ENCODE data around the gene OR6C1.
"Not testable (repeated sequence)": the region's sequence is repeated elsewhere in the genome, so short reads cannot be mapped to it uniquely, and the experiment has no call there.

The OR6C1 gene

DNA sequence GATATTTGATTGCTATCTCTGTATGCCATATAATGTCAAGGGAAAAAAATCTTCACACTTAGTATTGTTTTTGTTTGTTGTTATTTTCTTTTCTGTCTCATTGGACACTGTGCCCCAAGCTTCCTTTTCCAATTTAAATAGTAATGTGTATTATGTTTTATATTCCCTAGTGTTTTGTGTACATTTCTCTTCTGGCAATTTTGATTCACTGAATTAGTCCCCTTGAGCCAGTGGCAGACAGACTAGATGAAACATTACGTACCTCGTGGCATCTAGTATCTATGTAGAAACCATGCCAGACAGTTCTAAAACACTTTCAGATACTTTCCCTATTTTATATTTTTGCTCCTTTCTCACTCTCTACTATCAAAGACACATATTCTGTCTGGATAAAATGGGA, at the start of gene OR6C1:
OR6C1 (plus strand) TSS at position 301 of the 400 bp plus-strand sequence. CDS start 6,257 bp downstream, outside the sequence.
- no peak for DNase-seq (ENCODE audit: low read depth in 2 of 2)

DNA sequence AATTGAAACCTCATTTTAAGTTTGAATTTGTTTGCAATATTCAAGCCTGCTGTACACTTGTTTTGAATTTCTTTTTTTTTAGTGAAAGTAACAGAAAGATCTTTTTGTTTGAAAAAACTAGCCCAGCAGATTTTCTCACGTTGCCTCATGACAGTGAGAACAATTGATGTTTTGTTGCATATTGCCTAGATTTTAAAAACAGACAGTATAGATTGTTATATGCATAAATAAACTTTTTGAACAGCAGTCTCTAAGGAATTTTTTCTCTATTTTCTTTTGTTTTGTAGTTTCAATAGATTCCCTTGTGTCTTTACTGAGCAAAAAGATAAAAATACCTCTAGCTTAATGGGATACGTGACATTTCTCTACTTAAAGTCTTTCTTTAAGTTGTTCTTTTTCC, 33.2 kb upstream of the OR6C1 start:
- DNase-seq (ENCODE audit: low read depth in 2 of 2): no peak

GRCh38 chr12:55289999-55290398, 24.1 kb upstream of the OR6C1 start:
- DNase-seq (ENCODE audit: low read depth in 2 of 2): no peak

- no peak for DNase-seq (ENCODE audit: low read depth in 2 of 2)
Observed at GRCh38 chr12:55296469-55296868, 17.7 kb upstream of the OR6C1 start, which contains the start of gene OR6C6. Gene OR6C6, minus strand, starts transcription at chr12:55296569. Its CDS starts 1,337 bp downstream, at chr12:55295232.

- no peak for DNase-seq (ENCODE audit: low read depth in 2 of 2)
Observed at GRCh38 chr12:55320201-55320600, 6.1 kb downstream of the OR6C1 start.

DNA sequence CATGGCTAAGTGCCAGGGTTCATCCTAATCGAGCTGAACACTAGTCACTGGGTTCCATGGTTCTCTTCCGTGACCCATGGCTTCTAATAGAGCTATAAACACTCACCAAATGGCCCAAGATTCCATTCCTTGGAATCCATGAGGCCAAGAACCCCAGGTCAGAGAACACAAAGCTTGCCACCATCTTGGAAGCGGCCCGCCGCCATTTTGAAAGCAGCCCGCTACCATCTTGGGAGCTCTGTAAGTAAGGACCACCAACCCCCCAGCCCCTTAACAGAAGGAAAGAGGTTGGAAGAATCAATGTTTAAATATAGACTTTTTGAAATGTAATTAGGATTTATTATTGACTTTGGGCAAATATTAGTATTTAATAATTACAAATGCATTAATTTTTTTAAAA, 11.7 kb downstream of the OR6C1 start:
- not testable (repeated sequence) for DNase-seq (ENCODE audit: low read depth in 2 of 2)

DNA sequence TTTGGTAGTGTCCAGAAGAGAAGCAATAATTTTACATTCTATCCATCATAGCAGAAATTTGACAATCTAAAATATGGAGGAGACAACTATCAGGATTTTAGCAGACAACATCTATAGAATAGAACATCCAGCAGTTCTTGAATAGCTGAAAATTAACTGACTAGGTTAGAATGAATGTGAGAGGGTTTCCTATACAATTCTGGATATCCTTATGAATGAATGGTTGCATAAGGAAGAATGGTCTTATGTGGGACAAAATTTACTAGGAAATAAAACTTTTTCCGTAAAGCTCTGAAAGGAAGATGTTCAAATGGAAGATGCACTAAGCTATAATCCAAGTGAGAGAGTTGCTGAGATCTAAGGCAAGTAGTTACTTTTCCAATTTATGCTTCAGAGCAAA, 16.3 kb downstream of the OR6C1 start, which contains the start of gene OR6C3:
OR6C3 (plus strand) TSS at position 301 of the 400 bp plus-strand sequence. CDS start 955 bp downstream, outside the sequence.
- no peak for DNase-seq (ENCODE audit: low read depth in 2 of 2)

DNA sequence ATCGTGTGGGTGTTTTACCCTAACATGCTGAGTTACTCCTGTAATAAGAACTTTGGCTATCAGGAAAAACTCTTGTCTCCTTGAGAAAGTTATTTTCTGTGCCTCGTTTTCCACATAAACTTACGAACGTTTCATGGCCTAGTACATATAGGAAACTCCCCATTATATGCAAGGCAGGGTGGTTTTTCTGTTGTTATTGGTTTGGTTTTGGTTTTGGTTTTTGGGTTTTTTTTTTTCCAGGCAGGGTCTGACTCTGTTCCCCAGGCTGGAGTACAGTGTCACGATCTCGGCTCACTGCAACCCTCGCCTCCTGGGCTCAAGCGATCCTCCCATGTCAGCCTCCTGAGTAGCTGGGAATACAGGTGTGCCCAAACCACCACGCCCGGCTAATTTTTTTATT, 21.9 kb downstream of the OR6C1 start:
- DNase-seq (ENCODE audit: low read depth in 2 of 2): no peak

GRCh38 chr12:55355338-55355737, 41.2 kb downstream of the OR6C1 start:
- not testable (repeated sequence) for DNase-seq (ENCODE audit: low read depth in 2 of 2)

DNA sequence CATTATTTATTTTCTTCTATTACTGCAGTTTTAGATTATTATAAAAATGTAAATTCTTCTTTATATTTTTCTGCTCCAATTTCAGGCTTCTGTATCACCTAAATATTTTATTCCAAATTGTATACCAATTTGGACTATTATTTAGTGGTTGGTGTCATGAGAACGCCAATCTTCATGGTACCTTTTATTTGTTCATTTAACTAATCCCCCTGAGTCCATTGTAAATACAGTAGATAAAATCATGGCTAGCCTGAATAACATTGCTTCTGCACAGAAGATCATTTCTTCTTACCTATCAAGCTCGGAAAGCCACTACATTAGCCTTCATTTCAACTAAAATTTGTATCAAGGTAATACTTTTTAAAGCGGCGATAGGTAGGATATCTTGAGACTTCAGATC, 48.5 kb downstream of the OR6C1 start, which contains the start of gene OR6C75:
OR6C75 (plus strand) TSS at position 301 of the 400 bp plus-strand sequence. CDS start 2,136 bp downstream, outside the sequence.
- no peak for DNase-seq (ENCODE audit: low read depth in 2 of 2)

DNA sequence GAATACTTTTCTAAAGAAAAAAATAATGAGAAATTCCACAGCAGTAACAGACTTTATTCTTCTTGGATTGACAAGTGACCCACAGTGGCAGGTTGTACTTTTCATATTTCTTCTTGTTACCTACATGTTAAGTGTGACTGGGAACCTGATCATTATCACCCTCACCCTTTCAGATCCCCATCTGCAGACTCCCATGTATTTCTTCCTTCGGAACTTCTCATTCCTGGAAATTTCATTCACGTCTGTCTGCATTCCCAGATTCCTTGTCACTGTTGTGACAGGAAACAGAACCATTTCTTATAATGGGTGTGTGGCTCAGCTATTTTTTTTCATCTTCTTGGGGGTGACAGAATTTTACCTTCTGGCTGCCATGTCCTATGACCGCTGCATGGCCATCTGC, 50.9 kb downstream of the OR6C1 start:
- DNase-seq (ENCODE audit: low read depth in 2 of 2): no peak
